ENCODE results near the gene UXT. TPM values are rescaled to one million over a fixed set of nuclear protein-coding genes. Genes with fewer than 3 reads are reported as not detected.
"Not testable (repeated sequence)": the region's sequence is repeated elsewhere in the genome, so short reads cannot be mapped to it uniquely, and the experiment has no call there.

Gene UXT, protein sequence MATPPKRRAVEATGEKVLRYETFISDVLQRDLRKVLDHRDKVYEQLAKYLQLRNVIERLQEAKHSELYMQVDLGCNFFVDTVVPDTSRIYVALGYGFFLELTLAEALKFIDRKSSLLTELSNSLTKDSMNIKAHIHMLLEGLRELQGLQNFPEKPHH
- 87.5 and 93.7 TPM in 2 replicates for total RNA-seq (2014; rRNA removed; shearing (Covaris generic))

DNA sequence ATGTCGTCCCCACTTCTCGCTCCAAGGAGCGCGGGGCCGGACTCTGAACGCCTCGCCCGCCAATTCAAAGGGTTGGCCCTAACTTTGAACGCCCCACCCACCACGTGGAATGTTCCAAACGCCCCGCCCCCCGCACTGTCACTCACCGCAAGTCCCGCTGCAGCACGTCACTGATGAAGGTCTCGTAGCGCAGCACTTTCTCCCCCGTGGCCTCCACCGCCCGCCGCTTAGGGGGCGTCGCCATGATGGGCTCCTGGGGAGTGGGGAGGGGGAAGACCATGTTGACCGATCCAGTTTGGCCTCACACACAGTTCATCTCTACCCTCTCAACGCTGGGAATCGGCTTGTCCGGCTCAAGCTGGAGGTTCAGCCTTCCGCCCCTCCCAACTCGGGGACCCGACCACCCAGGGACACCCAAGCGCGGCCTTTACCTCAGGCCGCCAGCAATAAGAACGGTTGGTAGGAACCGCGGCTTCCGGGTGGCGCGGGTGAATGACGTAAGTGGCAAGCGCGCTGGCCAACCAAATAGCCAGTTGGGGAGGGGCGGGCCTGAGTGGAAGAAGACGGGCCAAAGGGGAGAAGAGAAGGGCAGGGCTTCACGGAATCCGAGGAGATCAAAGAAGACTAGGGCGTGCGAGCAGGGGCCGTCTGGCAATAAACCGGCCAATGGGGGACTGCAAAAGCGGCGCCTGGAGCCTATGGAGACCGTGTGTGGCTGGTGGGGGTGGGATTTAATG is at the start of gene UXT:
UXT (minus strand) TSS at position 497 of the 737 bp plus-strand sequence; CDS start at position 244, 253 bp downstream.
- H3K36me3 ChIP-seq (replicated peaks; ENCODE audit: control insufficient read depth, insufficient read depth, low read length) = peaks cover 6% of the 10 kb centered on the region
- no peaks in the 10 kb centered on the region for H3K27me3 ChIP-seq (ENCODE audit: control insufficient read depth, insufficient read depth, low read length)
- H3K4me3 ChIP-seq (ENCODE audit: insufficient read depth, low read depth, low read length) = peak within 1 kb of the TSS; percentile 58
- peak; percentile 82 for DNase-seq

DNA sequence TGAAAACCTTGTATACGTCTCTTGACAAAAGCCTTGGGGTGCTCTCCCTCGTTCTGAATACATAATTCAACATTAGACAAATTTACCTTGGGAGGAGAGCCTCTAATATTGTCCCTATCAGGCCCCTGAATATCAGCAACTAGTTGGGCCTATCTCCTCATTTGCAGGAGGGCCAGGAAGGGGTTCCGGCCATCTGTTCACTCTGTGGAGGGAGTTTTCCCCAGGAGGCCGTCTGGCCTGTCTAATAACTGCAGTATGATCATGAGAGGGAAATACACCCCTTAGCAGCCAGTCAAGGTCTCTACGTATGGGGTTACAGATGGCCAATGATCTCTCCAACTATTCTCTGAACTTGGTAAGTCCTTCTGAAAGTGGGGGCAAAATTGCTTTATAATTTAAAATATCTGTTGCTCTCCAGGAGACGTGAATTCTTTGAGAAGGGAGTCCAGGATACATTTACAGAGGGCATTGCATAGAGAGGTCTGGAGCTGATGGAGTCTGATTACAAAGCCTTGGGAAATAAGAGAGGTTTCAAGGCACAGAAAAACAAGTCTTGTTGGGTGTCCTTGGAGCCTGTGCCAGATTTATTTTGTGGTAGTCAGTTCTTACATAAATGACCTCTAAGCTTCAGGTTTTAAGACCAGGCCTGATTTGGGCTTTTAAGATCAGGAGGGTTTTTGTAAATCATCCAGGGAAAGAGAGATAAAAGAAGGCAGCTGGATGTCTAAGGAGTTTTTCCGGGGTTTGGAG is 48.2 kb upstream of the UXT start:
- no peak for DNase-seq
- Histone ChIP-seq H3K4me3 (ENCODE audit: insufficient read depth, low read depth, low read length) (no peak overlapping the region), H3K27me3 (ENCODE audit: control insufficient read depth, insufficient read depth, low read length) (no peaks in the 10 kb centered on the region), H3K36me3 (replicated peaks; ENCODE audit: control insufficient read depth, insufficient read depth, low read length) (no peaks in the 10 kb centered on the region)

DNA sequence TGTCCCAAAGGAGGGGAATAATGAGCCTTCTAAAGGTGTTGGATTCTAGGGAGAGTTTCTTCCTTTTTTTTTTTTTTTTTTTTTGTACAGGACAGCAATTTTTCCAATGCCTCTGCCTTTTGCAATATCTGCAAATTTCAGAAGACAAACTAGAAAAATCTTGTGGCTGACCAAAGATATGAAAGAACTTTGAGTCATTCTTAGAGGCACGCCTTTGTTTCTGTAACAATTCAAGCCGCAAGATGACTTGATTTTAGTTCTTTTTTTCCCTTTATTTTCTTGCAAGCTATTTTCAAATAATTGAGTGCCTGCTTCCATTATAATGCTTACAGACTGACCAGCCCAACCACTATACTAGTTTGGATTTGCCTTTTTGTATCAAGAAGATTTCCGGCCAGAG is 47.6 kb upstream of the UXT start:
- DNase-seq = no peak
- Histone ChIP-seq H3K27me3 (ENCODE audit: control insufficient read depth, insufficient read depth, low read length) (no peaks in the 10 kb centered on the region), H3K36me3 (replicated peaks; ENCODE audit: control insufficient read depth, insufficient read depth, low read length) (no peaks in the 10 kb centered on the region), H3K4me3 (ENCODE audit: insufficient read depth, low read depth, low read length) (no peak overlapping the region)

DNA sequence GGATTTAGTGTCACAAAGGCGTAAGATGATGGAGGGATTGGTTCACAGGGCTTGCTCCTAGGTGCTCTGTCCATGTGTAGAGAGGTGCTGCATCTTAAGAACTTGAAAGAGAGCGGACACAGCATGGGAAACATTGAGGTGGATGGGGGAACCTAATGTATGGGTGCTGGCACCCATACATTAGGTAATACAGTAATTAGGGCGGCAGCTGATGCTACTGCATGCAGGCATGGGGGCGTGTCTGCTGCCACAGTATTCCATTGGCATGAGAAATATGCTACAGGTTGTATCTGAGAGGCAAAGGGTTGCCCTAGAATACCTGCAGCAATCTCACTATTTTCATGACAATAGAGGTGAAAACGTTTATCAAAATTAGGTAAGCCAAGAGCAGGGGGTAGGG is 45.8 kb upstream of the UXT start:
- no peak for DNase-seq
- Histone ChIP-seq H3K27me3 (ENCODE audit: control insufficient read depth, insufficient read depth, low read length) (no peaks in the 10 kb centered on the region), H3K4me3 (ENCODE audit: insufficient read depth, low read depth, low read length) (no peak overlapping the region), H3K36me3 (replicated peaks; ENCODE audit: control insufficient read depth, insufficient read depth, low read length) (no peaks in the 10 kb centered on the region)

DNA sequence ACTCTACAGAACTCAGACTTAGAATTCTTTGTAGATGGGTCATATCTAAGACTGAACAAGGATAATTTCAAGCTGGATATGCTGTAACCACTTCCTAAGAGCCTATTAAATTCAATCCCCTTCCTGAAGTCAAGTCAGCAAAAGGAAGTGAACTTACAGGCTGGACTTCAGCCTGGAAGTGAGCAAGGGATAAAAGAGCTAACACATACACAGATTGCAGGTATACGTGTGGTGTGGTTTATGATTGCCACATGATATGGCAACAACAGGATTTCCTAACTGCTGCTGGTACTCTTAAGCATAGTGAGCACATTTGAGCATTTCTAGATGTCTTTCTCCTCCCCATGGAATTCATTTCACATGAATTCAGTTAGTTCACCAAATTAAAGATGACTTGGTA is 38.2 kb upstream of the UXT start:
- DNase-seq = no peak
- H3K27me3 ChIP-seq (ENCODE audit: control insufficient read depth, insufficient read depth, low read length) = no peaks in the 10 kb centered on the region
- no peaks in the 10 kb centered on the region for H3K36me3 ChIP-seq (replicated peaks; ENCODE audit: control insufficient read depth, insufficient read depth, low read length)
- no peak overlapping the region for H3K4me3 ChIP-seq (ENCODE audit: insufficient read depth, low read depth, low read length)

DNA sequence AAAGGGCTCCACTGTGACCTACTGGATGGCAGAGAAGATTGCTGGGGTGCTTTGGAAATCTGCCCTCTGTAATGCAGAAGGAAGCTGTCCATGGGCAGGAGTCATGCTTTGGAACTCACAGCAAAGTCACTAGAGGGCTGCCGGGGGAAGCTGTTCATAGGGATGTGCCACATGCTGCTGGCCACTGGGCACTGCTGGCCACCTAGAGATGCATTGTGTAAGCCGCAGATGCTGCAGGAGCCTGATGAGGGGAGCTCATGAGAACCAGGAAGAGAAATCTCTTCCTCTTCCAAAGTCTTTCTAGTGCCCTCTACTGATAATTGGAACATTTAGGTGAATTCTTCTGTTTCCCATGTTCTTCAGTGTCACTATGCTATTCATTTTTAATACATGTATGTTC is 31.2 kb upstream of the UXT start:
- Histone ChIP-seq H3K27me3 (ENCODE audit: control insufficient read depth, insufficient read depth, low read length) (no peaks in the 10 kb centered on the region), H3K36me3 (replicated peaks; ENCODE audit: control insufficient read depth, insufficient read depth, low read length) (no peaks in the 10 kb centered on the region), H3K4me3 (ENCODE audit: insufficient read depth, low read depth, low read length) (no peak overlapping the region)
- peak; percentile 7 for DNase-seq

DNA sequence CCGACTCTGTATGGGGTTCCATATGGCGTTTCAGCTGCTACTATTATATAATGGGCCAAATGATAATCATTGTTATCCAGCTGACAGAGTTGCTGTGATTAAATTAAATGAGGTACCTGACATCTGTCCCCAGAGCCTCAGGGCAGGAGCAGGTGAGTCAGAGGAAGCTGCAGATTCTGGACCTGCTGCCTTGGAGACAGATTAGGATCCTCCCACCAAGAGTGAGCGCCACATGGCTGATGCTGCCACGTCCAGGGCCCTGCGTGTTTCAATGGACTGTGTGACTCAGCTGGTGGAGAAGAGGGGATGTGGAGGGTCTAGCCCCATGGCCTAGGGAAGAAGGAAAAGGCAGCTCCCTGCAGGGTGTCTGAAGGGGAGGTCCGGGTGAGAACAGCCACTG is 28.3 kb upstream of the UXT start:
- Histone ChIP-seq H3K27me3 (ENCODE audit: control insufficient read depth, insufficient read depth, low read length) (no peaks in the 10 kb centered on the region), H3K4me3 (ENCODE audit: insufficient read depth, low read depth, low read length) (no peak overlapping the region), H3K36me3 (replicated peaks; ENCODE audit: control insufficient read depth, insufficient read depth, low read length) (no peaks in the 10 kb centered on the region)
- DNase-seq = no peak

DNA sequence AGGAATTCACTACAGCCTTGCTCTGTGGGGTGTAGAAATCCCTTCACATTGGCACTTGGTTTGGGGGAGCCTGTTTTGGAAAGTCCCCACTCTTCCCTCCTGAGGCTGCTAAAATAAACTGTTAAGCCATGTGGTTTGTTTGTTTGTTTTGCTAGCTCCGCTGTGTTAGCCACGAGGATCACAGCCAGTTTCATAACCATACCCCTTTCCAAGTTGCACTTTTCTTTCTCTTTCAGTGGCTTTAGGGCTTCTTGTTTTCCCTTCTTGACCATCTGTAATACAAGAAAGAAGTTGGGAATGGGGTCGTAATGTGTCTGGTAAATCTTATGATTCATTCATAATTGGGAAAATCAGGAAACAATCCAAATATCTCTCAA is 24.8 kb upstream of the UXT start:
- Histone ChIP-seq H3K36me3 (replicated peaks; ENCODE audit: control insufficient read depth, insufficient read depth, low read length) (no peaks in the 10 kb centered on the region), H3K27me3 (ENCODE audit: control insufficient read depth, insufficient read depth, low read length) (no peaks in the 10 kb centered on the region), H3K4me3 (ENCODE audit: insufficient read depth, low read depth, low read length) (no peak overlapping the region)
- DNase-seq = no peak

DNA sequence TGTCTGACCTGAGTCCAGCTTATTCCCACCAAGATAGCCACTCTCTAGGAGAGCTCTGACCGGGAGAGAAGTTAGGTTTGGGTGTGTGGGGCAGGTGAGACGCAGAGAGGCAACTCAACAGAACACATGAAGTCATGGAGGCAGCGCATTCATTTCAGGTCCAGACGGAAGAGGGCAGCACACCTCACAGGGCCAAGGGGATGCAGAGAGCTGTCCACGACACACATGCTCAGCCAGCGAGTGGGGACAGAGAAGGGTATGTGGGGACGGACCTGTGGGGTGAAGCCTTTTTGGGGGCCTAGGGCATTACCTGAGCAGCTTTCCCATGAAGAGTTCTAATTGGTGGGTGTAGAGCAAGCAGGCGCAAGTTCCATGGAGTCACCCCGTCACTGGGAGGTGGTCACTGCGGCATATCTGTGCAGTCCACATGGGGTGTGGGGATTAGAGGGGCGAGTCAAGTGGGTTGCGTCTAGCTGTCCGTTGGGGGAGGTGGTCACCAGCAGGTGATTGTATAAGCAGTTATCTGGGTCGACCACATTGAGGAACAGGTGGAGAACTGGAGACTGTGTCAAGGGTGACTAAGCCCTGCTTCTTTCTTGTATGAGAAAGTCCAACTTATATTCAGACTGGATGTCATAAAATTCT is 24.3 kb upstream of the UXT start:
- DNase-seq = no peak
- Histone ChIP-seq H3K27me3 (ENCODE audit: control insufficient read depth, insufficient read depth, low read length) (no peaks in the 10 kb centered on the region), H3K36me3 (replicated peaks; ENCODE audit: control insufficient read depth, insufficient read depth, low read length) (no peaks in the 10 kb centered on the region), H3K4me3 (ENCODE audit: insufficient read depth, low read depth, low read length) (no peak overlapping the region)

DNA sequence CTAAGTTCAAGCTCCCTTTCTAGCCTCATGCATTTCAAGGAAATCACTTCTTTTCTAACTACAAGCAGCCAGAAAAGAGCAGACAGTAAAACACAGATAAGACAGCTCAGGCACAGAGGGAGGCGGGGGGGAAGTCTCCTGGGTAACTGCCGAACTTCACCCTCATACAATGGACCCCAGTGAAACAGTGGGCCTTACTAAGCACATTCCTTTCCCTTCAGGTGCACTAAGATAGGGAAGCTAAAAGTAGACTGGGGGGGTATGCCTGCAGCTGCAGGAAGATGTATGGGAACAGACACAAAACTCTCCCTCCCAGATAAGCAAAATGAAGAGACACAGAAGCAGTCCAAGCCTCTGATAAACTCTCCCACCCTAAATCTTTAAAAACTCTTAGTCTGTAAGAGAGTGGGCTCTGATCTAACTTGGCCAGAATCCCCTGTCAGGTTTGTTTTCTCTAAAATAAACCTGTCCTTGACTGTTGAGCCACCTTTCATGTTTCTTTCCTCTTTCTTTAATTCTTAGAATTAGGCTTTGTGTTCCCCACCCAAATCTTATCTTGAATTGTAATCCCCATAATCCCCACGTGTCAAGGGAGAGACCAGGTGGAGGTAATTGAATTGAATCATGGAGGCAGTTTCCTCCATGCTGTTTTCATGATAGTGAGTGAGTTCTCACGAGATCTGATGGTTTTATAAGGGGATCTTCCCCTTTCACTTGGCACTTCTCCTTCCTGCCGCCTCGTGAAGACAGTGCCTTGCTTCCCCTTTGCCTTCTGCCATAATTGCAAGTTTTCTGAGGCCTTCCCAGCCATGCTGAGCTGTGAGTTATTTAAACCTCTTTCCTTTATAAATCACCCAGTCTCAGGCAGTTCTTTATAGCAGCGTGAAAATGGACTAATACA is 17.2 kb upstream of the UXT start:
- not testable (repeated sequence) for H3K4me3 ChIP-seq (ENCODE audit: insufficient read depth, low read depth, low read length); DNase-seq; H3K27me3 ChIP-seq (ENCODE audit: control insufficient read depth, insufficient read depth, low read length); H3K36me3 ChIP-seq (replicated peaks; ENCODE audit: control insufficient read depth, insufficient read depth, low read length)

DNA sequence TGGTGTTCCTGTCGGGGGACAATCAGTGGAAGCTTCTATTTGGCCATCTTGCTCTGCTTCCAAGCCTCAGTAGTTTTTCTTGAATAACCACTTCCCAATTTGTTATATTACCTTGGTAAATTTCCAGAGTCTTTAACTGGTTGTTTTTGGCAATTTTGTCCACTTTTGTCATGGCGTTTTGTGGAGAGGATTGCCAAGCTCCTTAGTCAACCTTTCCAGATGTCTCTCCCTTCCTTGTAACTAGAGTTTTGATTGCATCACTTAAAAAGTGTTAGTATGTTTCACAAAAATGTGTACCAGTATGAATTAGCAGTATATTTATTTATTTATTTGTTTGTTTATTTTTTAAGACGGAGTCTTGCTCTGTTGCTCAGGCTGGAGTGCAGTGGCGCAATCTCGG is 15.8 kb upstream of the UXT start:
- DNase-seq = no peak
- no peaks in the 10 kb centered on the region for H3K27me3 ChIP-seq (ENCODE audit: control insufficient read depth, insufficient read depth, low read length)
- no peak overlapping the region for H3K4me3 ChIP-seq (ENCODE audit: insufficient read depth, low read depth, low read length)
- H3K36me3 ChIP-seq (replicated peaks; ENCODE audit: control insufficient read depth, insufficient read depth, low read length) = no peaks in the 10 kb centered on the region

DNA sequence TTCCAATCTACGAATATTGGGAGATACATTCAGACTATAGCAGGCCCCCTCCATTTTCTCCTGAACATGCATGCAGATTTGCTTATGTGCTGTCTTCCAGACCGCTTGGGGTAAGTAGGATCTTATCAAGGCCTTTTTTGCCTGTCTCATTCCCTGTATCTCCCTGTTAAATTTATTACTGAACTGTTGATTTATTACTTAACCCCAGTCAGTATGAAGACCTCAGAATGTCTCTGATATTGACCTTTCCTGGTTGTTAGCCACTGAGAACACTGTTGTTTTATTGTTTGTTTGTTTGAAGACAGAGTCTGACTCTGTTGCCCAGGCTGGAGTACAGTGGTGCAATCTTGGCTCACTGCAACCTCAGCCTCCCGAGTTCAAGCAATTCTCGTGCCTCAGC is 6.8 kb upstream of the UXT start:
- not testable (repeated sequence) for DNase-seq; H3K36me3 ChIP-seq (replicated peaks; ENCODE audit: control insufficient read depth, insufficient read depth, low read length); H3K4me3 ChIP-seq (ENCODE audit: insufficient read depth, low read depth, low read length); H3K27me3 ChIP-seq (ENCODE audit: control insufficient read depth, insufficient read depth, low read length)

DNA sequence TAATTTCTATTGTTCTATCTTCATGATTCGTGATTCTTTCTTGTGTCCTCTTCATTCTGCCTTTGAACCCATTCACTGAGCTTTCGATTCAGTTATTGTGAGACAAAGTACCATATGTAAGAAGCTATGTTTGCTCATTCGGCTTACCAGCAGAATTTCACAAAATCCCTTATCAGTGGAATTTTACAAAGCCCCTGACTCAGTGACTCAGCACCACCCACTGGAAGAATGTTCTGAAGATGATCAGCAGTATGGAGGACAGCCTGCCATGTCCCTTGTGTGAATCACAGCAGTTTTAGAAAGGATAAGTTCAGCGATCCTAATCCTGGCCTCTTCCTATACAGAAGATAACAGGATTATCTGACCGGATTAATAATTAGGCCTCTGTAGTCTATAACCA is 5.8 kb upstream of the UXT start:
- Histone ChIP-seq H3K27me3 (ENCODE audit: control insufficient read depth, insufficient read depth, low read length) (no peaks in the 10 kb centered on the region), H3K4me3 (ENCODE audit: insufficient read depth, low read depth, low read length) (no peak overlapping the region), H3K36me3 (replicated peaks; ENCODE audit: control insufficient read depth, insufficient read depth, low read length) (no peaks in the 10 kb centered on the region)
- no peak for DNase-seq

DNA sequence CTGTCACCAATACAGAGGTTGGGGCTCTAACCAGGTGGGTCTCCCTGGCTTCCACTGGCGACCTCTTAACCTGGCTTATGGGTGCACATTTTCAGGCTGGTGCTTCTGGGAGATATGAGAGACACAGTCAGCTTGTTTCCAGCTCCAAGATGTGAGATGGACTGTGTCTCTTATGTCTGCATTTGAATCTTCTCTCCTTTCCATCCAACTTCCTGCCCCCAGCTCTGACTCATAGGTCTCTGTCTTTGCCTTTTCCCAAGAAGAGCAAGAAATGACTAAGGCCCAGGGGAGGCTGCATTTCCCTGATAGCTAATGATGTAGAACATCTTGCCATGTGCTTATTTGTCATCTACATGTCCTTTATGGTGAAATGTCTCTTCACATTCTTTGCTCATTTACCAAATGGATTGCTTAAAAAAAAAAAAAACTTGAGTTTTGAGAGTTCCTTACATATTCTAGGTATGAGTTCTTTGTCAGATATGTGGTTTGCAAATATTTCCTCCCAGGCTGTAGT is 3.2 kb upstream of the UXT start:
- DNase-seq = no peak
- Histone ChIP-seq H3K36me3 (replicated peaks; ENCODE audit: control insufficient read depth, insufficient read depth, low read length) (no peaks in the 10 kb centered on the region), H3K4me3 (ENCODE audit: insufficient read depth, low read depth, low read length) (no peak overlapping the region), H3K27me3 (ENCODE audit: control insufficient read depth, insufficient read depth, low read length) (no peaks in the 10 kb centered on the region)
